K562 (cell line): ENCODE measurements around the gene RNASET2. TPM values are rescaled to one million over a fixed set of nuclear protein-coding genes. Genes with fewer than 3 reads are reported as not detected.

ENCODE experiments used
- BRF2 ChIP-seq: IDR thresholded peaks from 3 replicates; pipeline ENCODE4 v1.6.1; 2011; ENCODE audit warnings: borderline replicate concordance, mild to moderate bottlenecking; ENCODE audit not compliant: insufficient read length, insufficient read depth
- CC2D1A ChIP-seq: fragments of 450-650 bp; IDR thresholded peaks from 2 replicates; pipeline ENCODE4 v1.6.1; 2017; ENCODE audit warnings: mild to moderate bottlenecking
- CHD7 ChIP-seq: fragments of 200-600 bp; sonication (generic); IDR thresholded peaks from one replicate; pipeline ENCODE4 v1.6.1; 2012; ENCODE audit warnings: mild to moderate bottlenecking, low read depth, low read length, inconsistent platforms
- DEAF1 ChIP-seq: fragments of 450-650 bp; formaldehyde crosslinking; IDR thresholded peaks from 2 replicates; pipeline ENCODE4 v1.4.0; 2020; ENCODE audit warnings: mild to moderate bottlenecking, moderate library complexity
- E2F6 ChIP-seq, 2 experiments: IDR thresholded peaks; 2 replicates each; pipeline ENCODE4 v1.6.1; 2011; ENCODE audit warnings: borderline replicate concordance in 1 of 2, control low read depth in 1 of 2, low read depth in 1 of 2, low read length in 1 of 2, mild to moderate bottlenecking in 1 of 2, mixed read lengths in 1 of 2, moderate library complexity in 1 of 2; ENCODE audit not compliant: insufficient read depth in 1 of 2, insufficient read length in 1 of 2, poor library complexity in 1 of 2, severe bottlenecking in 1 of 2; ENCODE audit errors: extremely low read depth in 1 of 2
- ELF4 ChIP-seq: fragments of 450-650 bp; formaldehyde crosslinking; IDR thresholded peaks from 2 replicates; pipeline ENCODE4 v1.4.0; 2022; ENCODE audit warnings: missing genetic modification characterization
- LEF1 ChIP-seq: fragments of 450-650 bp; IDR thresholded peaks from 2 replicates; pipeline ENCODE4 v1.6.1; 2016; ENCODE audit warnings: mild to moderate bottlenecking
- PTTG1 ChIP-seq: fragments of 450-650 bp; IDR thresholded peaks from 2 replicates; pipeline ENCODE4 v1.6.1; 2016; ENCODE audit warnings: low read depth, mild to moderate bottlenecking, missing genetic modification characterization, missing compliant biosample characterization
- ZNF197 ChIP-seq: fragments of 200-800 bp; sonication (Bioruptor generic); IDR thresholded peaks from 2 replicates; pipeline ENCODE4 v1.6.1; 2016; ENCODE audit warnings: low read depth, missing genetic modification characterization, missing compliant biosample characterization
- ZNF239 ChIP-seq: fragments of 250-450 bp; sonication (Bioruptor Pico); IDR thresholded peaks from 2 replicates; pipeline ENCODE4 v1.4.0; 2020; ENCODE audit warnings: mild to moderate bottlenecking
- ZNF644 ChIP-seq: fragments of 200-800 bp; sonication (Bioruptor generic); IDR thresholded peaks from 2 replicates; pipeline ENCODE4 v1.6.1; 2016; ENCODE audit warnings: low read depth, missing genetic modification characterization, missing compliant biosample characterization
- polyA plus RNA-seq, 8 experiments: library from polyadenylated mRNA; depleted of rRNA in 4 of 8; stranded (reverse) in 5 of 8; unstranded in 3 of 8; fragments of >200 nt; fragmentation: Nextera tagmentation in 2 of 8; fragmentation: Illumina TruSeq in 1 of 8; extraction: Ambion mirVana in 2 of 8; extraction: Trizol in 1 of 8; gene quantifications; 2 replicates each; pipeline versions ENCODE4 v1.2.1 to v1.2.3, GENCODE V29; 2011 to 2014; ENCODE audit warnings: inconsistent platforms in 1 of 8, missing spikeins in 1 of 8
- total RNA-seq, 7 experiments: library from RNA; depleted of rRNA in 6 of 7; stranded (reverse); fragments of >200 nt in 6 of 7; fragmentation: Illumina TruSeq in 2 of 7; extraction: Trizol in 2 of 7; gene quantifications; 2 replicates each; pipeline versions ENCODE4 v1.2.1 to v1.2.3, GENCODE V29; 2011 to 2021; ENCODE audit warnings: low replicate concordance in 1 of 7

Gene RNASET2
- total and polyA plus RNA-seq, 9 of the 15 experiments (the other 6 are each of a cell fraction or from before 2014, with no cell fraction given): 7.4 to 141 (median 91.3) TPM

- TF ChIP-seq ZNF644 (tag): peak; percentile 98
- TF ChIP-seq LEF1: no peak
- TF ChIP-seq CHD7: no peak
- TF ChIP-seq E2F6 (IDR thresholded peaks at IDR 0.05; ENCODE audit: borderline replicate concordance in 1 of 2, extremely low read depth in 1 of 2, insufficient read depth in 1 of 2, insufficient read length in 1 of 2, low read depth in 1 of 2, low read length in 1 of 2, poor library complexity in 1 of 2, severe bottlenecking in 1 of 2): peak; percentile 28 to 67
- TF ChIP-seq ELF4: peak; percentile 90
- TF ChIP-seq PTTG1 (tag): no peak
- peak; percentile 85; the same call in 1 of the 2 replicates for TF ChIP-seq ZNF197 (CRISPR knock-in tag)
- no peak for TF ChIP-seq ZNF239
- no peak for TF ChIP-seq BRF2
- peak; percentile 62 for TF ChIP-seq CC2D1A
- no peak for TF ChIP-seq DEAF1
Measured at GRCh38 chr6:166955121-166955864, 1.1 kb downstream of the RNASET2 start (continued).
